ENCODE measurements around the gene ACAP2.
A peak's percentile ranks its signal among the peaks of the same experiment; 100 is the strongest.
"Not testable (repeated sequence)": the region's sequence is repeated elsewhere in the genome, so short reads cannot be mapped to it uniquely, and the experiment has no call there.

ACAP2 gene

GRCh38 chr3:195241592-195242355 is 201.0 kb downstream of the ACAP2 start:
- no peak for DNase-seq

- DNase-seq = peak in 1 of 3 experiments; percentile 24
Measured at GRCh38 chr3:195240939-195241338, 201.9 kb downstream of the ACAP2 start.

DNA sequence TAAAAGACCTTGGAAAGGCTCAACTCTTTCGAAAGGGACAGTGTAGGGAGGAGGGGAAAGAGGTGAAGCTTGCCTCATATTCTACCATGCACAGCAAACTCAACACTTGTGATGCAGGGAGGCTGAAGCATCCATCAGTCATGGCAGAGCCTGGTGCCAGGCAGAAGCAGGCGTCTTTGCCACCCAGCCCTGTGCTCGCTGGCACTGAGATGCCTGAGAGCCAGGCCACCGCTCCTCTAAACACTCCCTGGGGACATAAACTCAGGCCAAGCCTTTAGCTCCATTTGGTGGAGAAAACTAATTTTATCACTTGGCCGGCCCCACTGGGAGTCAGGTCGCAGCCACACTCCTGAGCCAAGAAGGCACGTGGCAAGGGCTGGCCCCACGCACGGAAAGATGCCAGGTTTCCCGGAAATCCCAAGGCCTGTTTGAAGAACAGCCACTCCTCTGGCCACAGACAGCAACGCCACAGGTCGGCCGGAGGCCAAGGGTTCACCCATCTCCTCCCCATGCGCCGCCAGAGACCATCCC is 202.6 kb downstream of the ACAP2 start:
- no peak for DNase-seq

DNA sequence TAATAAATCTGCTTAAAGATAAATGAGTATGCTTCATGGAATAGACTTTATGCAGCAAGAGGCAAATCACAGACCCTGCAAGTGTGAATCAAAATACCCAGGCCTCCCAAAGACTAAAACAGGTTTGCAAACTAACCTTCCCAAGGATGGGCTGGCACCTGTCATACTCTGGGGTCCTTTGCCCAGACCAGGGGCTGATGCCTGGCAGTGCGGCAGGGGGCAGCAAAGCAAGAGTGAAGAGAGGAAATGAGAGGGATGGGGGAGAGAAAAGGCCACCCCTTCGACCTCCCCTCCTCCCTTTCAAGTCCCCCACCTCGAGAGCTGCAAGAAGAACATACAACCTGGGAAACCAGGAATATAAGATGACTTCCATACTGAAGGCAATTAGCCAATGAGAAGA is 203.7 kb downstream of the ACAP2 start:
- no peak for DNase-seq

- DNase-seq = no peak
Measured at GRCh38 chr3:195238586-195239118, 204.2 kb downstream of the ACAP2 start.

GRCh38 chr3:195238081-195238571 is 204.7 kb downstream of the ACAP2 start:
- no peak for DNase-seq

GRCh38 chr3:195236801-195237570 is 205.8 kb downstream of the ACAP2 start:
- DNase-seq = no peak

GRCh38 chr3:195236076-195236798 is 206.6 kb downstream of the ACAP2 start:
- DNase-seq = no peak

DNA sequence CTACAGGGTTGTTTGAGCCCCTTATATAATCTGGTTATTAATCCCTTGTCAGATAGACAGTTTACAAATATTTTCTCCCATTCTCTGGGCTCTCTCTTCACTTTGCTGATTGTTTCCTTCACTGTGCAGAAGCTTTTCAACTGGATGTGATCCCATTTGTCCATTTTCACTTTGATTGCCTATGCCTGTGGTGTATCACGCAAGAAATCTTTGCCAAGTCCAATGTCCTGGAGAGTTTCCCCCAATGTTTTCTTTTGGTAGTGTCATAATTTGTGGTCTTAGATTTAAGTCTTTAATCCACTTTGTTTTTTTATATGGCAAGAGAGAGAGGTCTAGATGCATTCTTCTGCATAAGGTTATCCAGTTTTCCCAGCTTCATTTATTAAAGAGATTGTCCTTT is 212.6 kb downstream of the ACAP2 start:
- DNase-seq = no peak

GRCh38 chr3:195228886-195229285 is 213.9 kb downstream of the ACAP2 start:
- not testable (repeated sequence) for DNase-seq

GRCh38 chr3:195227871-195228270 is 214.9 kb downstream of the ACAP2 start:
- no peak for DNase-seq

DNA sequence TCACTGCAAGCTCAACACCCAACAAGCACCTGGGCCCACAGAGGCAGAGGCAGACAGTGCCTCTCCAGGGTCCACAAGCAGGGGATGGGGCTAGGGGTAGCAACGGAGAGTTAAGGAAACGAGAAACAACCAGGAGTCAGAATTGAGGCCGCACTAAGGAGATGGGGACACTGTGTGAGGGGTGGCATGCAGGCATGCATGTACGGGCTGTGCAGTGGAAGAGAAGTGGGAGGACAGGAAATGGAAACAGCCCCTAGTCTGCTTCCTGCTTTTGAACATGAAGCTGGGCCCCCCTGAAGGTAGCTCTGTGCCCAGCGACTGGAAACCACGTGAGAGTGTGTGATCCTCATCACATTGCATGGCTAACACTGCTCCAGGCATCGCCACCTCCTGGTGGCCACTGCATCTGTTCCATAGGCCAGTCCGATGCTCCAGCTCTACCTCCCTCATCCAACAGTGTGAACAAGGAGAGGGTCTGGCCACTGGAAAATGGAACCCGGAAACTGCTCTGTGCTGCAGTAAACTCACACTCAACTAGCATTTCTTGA is 215.8 kb downstream of the ACAP2 start:
- no peak for DNase-seq

- DNase-seq = no peak
Measured at GRCh38 chr3:195226445-195226844, 216.4 kb downstream of the ACAP2 start.

- DNase-seq = no peak
Measured at GRCh38 chr3:195224980-195225580, 217.7 kb downstream of the ACAP2 start.

Measured in NCI-H1417 (cell line).